ENCODE results near the gene IMPDH1.

IMPDH1 gene

DNA sequence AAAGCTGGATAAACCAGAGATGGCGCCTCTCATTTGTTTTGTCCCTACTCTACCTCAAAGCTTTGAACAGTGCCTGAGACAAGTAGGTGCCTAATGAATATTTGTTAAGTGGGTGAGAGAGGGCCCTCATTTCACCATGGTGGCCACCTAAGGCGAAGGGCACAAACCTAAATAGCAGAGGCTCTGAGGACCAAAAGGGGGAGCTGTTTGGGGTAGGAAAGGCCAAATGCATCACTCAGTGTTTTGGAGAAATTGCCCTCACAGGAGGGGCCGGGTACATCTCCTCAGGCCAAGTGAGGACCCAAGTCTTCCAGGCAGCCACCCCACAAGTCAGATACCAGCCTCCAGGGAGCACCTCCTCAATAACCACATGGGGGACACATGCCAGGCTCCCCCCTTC lies 14.0 kb downstream of the IMPDH1 start:
- DNase-seq (ENCODE audit: extremely low read depth, low read depth) = no peak
- TF ChIP-seq, protein P1, sequence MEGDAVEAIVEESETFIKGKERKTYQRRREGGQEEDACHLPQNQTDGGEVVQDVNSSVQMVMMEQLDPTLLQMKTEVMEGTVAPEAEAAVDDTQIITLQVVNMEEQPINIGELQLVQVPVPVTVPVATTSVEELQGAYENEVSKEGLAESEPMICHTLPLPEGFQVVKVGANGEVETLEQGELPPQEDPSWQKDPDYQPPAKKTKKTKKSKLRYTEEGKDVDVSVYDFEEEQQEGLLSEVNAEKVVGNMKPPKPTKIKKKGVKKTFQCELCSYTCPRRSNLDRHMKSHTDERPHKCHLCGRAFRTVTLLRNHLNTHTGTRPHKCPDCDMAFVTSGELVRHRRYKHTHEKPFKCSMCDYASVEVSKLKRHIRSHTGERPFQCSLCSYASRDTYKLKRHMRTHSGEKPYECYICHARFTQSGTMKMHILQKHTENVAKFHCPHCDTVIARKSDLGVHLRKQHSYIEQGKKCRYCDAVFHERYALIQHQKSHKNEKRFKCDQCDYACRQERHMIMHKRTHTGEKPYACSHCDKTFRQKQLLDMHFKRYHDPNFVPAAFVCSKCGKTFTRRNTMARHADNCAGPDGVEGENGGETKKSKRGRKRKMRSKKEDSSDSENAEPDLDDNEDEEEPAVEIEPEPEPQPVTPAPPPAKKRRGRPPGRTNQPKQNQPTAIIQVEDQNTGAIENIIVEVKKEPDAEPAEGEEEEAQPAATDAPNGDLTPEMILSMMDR (IDR thresholded peaks at IDR 0.05; ENCODE audit: low read depth, low read length) = peak; percentile 8

DNA sequence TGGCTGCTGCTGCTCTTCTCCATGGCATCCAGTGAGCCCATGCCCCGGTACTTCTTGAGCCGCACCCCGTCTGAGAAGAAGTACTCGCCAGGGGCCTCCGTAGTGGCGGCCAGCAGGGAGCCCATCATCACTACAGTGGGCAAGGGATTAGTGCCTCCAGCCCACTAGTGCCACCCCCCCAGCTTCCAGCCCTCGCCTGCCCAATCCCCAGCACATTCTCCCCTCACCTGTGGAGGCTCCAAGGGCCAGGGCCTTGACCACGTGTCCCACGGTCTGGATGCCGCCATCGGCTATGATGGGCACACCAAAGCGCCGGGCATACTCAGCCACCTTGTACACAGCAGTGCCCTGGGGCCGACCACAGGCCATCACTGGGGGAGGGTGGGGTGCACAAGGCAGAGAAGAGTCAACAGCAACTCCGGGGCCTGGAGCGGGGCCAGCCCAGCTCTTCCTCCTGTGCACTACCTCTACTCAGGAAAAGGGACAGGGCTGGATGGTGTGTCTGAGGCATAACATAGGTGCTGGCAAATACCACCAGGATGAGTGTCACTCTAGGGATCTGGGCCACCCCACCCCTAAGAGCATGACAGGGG lies 14.8 kb downstream of the IMPDH1 start:
- TF ChIP-seq, protein P1 (IDR thresholded peaks at IDR 0.05; ENCODE audit: low read depth, low read length) = no peak
- DNase-seq (ENCODE audit: extremely low read depth, low read depth) = no peak

DNA sequence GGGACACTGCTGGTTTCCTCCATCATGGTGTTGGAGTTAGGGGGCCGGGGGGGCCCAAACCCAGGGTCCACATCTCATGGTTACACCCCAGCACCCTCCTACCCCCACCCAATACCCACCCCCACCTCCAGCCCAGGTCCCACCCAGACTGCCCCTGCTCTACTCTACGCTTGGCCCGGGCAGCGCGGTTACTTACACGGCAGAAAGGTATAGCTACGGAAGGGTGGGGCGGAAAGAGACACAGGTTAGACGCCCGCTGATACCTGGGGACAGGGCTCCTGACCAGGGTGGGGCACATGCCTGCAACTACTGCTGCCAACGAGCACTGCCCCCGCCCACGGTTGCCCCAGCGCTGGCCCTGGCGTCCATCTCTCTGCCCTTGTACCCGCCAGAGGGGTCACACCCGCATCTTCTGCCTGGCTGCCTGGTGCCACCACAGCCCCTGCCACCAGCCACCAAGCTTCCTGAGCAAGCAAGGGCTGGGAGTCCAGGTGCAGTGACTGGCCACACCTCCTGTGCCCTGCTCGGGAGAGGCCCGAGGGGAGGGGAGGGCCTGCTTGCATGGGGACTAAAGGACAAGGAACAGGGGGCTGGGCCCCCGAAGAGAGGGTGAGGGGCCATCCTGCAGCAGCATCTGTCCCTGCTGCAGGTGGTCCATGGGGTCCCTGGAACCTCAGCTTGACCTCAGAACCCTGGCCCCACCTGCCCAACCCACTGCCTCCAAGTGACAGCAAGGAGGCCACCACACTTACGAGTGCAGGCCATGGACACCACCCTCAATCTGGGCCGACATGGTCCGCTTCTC lies 16.1 kb downstream of the IMPDH1 start:
- TF ChIP-seq, protein P1 (IDR thresholded peaks at IDR 0.05; ENCODE audit: low read depth, low read length) = no peak
- DNase-seq (ENCODE audit: extremely low read depth, low read depth) = no peak

DNA sequence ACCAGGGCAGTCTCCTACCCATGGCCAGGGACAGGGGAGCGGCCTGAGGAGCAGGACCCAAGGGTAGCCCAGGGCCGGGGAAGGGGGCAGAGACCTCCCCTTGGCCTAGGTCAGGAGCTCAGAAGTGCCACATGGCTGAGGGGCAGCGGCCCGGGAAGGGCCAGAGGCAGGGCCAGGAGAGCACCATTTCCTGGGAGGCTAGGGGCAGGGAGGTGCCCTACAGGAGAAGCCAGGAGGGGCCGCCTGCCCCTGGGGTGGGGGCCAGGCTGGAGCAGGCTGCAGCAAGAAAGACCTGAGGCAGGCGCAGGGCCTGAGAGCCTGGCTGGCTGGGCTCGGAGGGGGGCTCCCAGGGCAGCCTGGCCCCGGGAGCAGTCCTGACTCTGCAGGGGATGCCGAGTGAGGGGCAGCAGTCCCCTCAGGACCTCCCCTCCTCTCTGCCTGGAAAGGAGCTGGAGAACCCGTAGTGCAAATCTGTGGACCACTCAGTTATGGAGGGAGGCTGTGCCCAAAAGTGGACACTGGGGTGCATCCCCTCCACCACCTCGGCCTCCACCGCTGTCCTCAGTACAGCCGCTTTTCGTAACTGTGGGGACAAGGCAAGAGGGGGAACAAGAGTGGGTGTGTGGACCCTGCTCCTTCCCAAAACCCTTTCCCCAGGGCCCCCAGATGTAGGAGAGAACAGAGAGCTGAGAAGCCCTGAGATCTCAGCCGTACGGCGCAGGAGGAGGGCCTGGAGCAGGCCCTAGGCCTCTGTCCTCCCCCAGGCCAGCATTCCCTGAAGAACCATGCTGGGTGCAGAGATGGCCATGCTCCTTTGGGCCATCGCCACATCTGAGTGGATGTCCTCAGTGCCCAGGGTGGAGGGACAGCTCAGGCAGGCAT lies 17.1 kb downstream of the IMPDH1 start:
- no peak for DNase-seq (ENCODE audit: extremely low read depth, low read depth)
- TF ChIP-seq, protein P1 (IDR thresholded peaks at IDR 0.05; ENCODE audit: low read depth, low read length) = no peak

DNA sequence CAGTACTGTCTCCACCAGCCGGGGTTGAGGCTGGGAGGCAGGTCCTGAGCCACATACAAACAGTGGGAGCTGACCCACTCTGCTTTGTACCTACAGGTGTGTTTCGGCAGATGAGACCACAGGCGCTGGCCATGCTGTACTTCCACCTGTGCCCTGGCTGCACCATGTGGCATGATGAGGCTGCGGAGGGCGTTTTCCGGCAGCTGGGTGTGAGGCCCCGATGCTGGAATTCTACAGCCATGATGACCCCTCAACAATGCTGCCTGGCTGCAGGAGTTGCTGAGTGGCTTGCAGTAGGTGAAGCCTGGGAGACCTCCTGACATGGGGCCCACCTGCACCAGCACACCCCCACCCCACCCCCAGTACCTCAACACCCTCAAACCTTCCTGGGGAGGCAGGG lies 18.0 kb downstream of the IMPDH1 start:
- TF ChIP-seq, protein P1 (IDR thresholded peaks at IDR 0.05; ENCODE audit: low read depth, low read length) = no peak
- no peak for DNase-seq (ENCODE audit: extremely low read depth, low read depth)

DNA sequence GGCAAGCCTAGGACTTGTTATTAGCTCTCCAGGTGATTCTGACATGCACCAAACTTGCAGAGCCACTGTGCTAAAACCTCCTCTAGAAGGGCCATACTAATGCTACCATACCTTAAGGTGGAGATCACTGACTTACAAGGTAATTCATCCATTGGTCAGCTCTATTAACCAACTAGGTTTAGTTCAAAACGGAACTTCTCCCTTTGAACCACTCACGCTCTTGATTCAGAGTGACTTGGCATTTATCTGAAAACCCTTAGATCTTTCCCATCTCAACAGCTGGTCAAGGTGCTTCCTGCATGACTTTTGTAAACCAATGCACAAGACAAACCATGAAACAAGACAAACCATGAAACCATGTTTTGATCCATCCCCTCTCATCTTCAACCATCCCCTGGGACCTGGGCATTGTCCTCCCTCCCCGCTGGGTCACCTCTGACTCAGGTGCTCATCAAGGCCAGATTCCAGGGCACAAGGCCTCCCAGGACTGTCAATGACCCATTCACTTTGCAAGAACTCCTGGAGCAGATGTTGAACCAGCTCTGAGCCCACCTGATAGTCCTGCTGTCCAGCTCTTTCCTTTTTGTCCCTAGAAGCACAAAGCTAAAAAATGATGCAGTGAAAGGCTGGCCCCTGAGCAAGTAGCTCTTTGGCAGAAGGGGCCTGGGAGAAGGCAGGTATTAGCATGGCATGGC lies 18.8 kb downstream of the IMPDH1 start:
- TF ChIP-seq, protein P1 (IDR thresholded peaks at IDR 0.05; ENCODE audit: low read depth, low read length) = no peak

More for the DNA sequence above, 18.8 kb downstream of the IMPDH1 start:
- no peak for DNase-seq (ENCODE audit: extremely low read depth, low read depth)
